ENCODE measurements around the gene PRKAB1.

PRKAB1 gene

DNA sequence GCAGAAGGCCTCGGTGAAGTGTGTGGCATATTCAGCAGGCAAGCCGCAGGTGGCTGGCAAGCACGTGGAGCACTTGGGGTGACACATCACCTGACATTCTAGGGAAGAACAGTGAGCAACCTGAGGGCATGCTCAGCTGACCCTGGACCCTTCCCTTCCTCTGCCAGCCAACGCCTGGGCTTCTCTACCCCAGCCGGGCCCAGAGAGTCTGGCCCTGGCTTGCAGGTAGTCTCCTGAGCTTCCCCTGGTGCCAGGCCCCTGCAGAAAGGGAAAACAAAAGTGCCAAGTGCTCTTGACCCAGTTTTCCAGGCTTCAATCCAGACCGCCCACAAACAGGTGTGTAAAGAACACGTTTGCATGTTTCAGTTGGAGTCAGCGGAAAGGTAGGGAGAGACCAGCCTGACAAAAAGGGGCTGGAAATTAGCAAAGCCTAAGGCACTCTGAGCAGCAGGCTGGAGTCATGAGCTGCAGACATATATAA lies 45.7 kb downstream of the PRKAB1 start:
- no peak overlapping the region for H2AFZ ChIP-seq (ENCODE audit: low read length)
- H3K27me3 ChIP-seq (ENCODE audit: control insufficient read depth in 3 of 3, insufficient read depth in 3 of 3, low read depth in 1 of 3, low read length in 3 of 3) = no peaks in the 10 kb centered on the region
- no peak overlapping the region for H3K4me2 ChIP-seq (ENCODE audit: insufficient read depth, low read length, poor library complexity, severe bottlenecking)
- H3K4ac ChIP-seq (ENCODE audit: low read length) = no peak overlapping the region
- no peak overlapping the region for H3K14ac ChIP-seq (ENCODE audit: low read length)
- no peak overlapping the region for H4K91ac ChIP-seq (ENCODE audit: low read depth, low read length, poor library complexity)
- no peak overlapping the region for H3K18ac ChIP-seq (ENCODE audit: low read length)
- H3K4me3 ChIP-seq (ENCODE audit: low read length in 2 of 2) = no peak overlapping the region
- H2BK120ac ChIP-seq (ENCODE audit: low read depth, low read length) = no peak overlapping the region
- peaks cover 51 to 97% of the 10 kb centered on the region in 2 donors for H3K36me3 ChIP-seq (replicated peaks in 1 of 2; ENCODE audit: control insufficient read depth in 2 of 2, insufficient read depth in 2 of 2, low read length in 2 of 2)
- no peak overlapping the region for H3K27ac ChIP-seq (replicated peaks; ENCODE audit: low read length)
- no CpG with 5 or more reads among the region's 8 CpGs for WGBS, 2 donors (ENCODE audit: extremely low coverage in 2 of 2, insufficient read length in 2 of 2, insufficient replicate concordance in 1 of 2)
- H3K4me1 ChIP-seq (ENCODE audit: control insufficient read depth in 2 of 2, insufficient read depth in 1 of 2, low read depth in 1 of 2, low read length in 2 of 2) = no peaks in the 10 kb centered on the region
- no peak overlapping the region for H4K8ac ChIP-seq (ENCODE audit: low read depth, low read length)
- H3K23ac ChIP-seq (ENCODE audit: low read depth, low read length, poor library complexity) = no peak overlapping the region
- no peak overlapping the region for H2BK5ac ChIP-seq (ENCODE audit: low read length)
- no peak overlapping the region for H2BK12ac ChIP-seq (ENCODE audit: low read length)
- H2AK5ac ChIP-seq (ENCODE audit: low read depth, low read length) = no peak overlapping the region
- H3K9ac ChIP-seq (ENCODE audit: low read depth, low read length, poor library complexity) = no peak overlapping the region
- peaks cover 0 to 7% of the 10 kb centered on the region in 2 donors for H3K9me3 ChIP-seq (replicated peaks in 1 of 2; ENCODE audit: control insufficient read depth in 2 of 2, insufficient read depth in 1 of 2, low read depth in 1 of 2, low read length in 2 of 2)
- no peak overlapping the region for H2BK15ac ChIP-seq (ENCODE audit: low read length)
- no peak for DNase-seq (ENCODE audit: low spot score)
- no peaks in the 10 kb centered on the region for H3K79me1 ChIP-seq (ENCODE audit: low read depth, low read length)

DNA sequence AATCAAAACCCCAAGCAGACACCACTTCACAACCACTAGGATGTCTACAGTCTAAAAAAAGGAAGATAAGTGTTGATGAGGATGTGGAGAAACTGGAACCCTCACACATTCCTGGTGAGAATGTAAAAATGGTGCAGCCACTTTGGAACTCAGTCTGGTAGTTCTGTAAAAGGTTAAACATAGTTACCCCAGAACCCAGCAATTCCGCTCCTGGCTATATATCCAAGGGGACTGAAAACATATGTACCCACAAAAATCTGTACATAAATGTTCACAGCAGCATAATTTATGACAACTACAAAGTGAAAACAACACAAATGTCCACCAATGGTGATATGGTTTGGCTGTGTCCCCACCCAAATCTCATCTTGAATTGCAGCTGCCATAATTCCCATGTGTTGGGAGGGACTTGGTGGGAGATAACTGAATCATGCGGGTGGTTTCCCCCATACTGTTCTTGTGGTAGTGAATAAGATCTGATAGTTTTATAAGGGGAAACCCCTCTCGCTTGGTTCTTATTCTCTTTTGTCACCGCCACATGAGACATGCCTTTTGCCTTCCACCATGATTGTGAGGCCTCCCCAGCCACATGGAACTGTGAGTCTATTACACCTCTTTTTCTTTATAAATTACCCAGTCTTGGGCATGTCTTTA lies 46.8 kb downstream of the PRKAB1 start:
- no CpG with 5 or more reads among the region's 4 CpGs for WGBS, 2 donors (ENCODE audit: extremely low coverage in 2 of 2, insufficient read length in 2 of 2, insufficient replicate concordance in 1 of 2)
- DNase-seq (ENCODE audit: low spot score) = no peak
- H3K36me3 ChIP-seq (replicated peaks in 1 of 2; ENCODE audit: control insufficient read depth in 2 of 2, insufficient read depth in 2 of 2, low read length in 2 of 2) = peaks cover 52 to 97% of the 10 kb centered on the region in 2 donors

DNA sequence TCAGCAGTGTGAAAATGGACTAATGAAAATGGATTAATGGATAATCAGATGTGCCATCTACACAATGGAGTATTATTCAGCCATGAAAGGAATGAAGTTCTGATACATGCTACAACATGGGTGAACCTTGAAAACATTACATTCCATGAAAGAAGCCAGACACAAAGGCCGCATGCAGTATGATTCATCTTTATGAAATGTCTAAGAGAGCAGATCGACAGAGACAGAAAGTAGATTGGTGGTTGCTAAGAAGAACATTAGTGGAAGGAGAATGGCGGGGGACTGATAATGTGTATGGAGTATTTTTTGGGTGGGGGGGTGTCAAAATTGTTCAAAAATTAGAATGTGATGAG lies 47.3 kb downstream of the PRKAB1 start:
- Histone ChIP-seq H2BK15ac (ENCODE audit: low read length) (no peak overlapping the region), H3K14ac (ENCODE audit: low read length) (no peak overlapping the region), H3K9ac (ENCODE audit: low read depth, low read length, poor library complexity) (no peak overlapping the region), H4K91ac (ENCODE audit: low read depth, low read length, poor library complexity) (no peak overlapping the region), H4K8ac (ENCODE audit: low read depth, low read length) (no peak overlapping the region), H2BK12ac (ENCODE audit: low read length) (no peak overlapping the region), H3K79me1 (ENCODE audit: low read depth, low read length) (no peaks in the 10 kb centered on the region), H3K18ac (ENCODE audit: low read length) (no peak overlapping the region), H2BK120ac (ENCODE audit: low read depth, low read length) (no peak overlapping the region), H3K27me3 (ENCODE audit: control insufficient read depth in 3 of 3, insufficient read depth in 3 of 3, low read depth in 1 of 3, low read length in 3 of 3) (no peaks in the 10 kb centered on the region), H3K23ac (ENCODE audit: low read depth, low read length, poor library complexity) (no peak overlapping the region), H3K9me3 (replicated peaks in 1 of 2; ENCODE audit: control insufficient read depth in 2 of 2, insufficient read depth in 1 of 2, low read depth in 1 of 2, low read length in 2 of 2) (peaks cover 0 to 7% of the 10 kb centered on the region in 2 donors), H2AFZ (ENCODE audit: low read length) (no peak overlapping the region), H2BK5ac (ENCODE audit: low read length) (no peak overlapping the region), H2AK5ac (ENCODE audit: low read depth, low read length) (no peak overlapping the region), H3K36me3 (replicated peaks in 1 of 2; ENCODE audit: control insufficient read depth in 2 of 2, insufficient read depth in 2 of 2, low read length in 2 of 2) (peaks cover 49 to 97% of the 10 kb centered on the region in 2 donors), H3K4me2 (ENCODE audit: insufficient read depth, low read length, poor library complexity, severe bottlenecking) (no peak overlapping the region), H3K27ac (replicated peaks; ENCODE audit: low read length) (no peak overlapping the region), H3K4me1 (ENCODE audit: control insufficient read depth in 2 of 2, insufficient read depth in 1 of 2, low read depth in 1 of 2, low read length in 2 of 2) (no peaks in the 10 kb centered on the region), H3K4ac (ENCODE audit: low read length) (no peak overlapping the region), H3K4me3 (ENCODE audit: low read length in 2 of 2) (no peak overlapping the region)
- WGBS, 2 donors (ENCODE audit: extremely low coverage in 2 of 2, insufficient read length in 2 of 2, insufficient replicate concordance in 1 of 2) = no CpG with 5 or more reads among the region's 3 CpGs
- no peak for DNase-seq (ENCODE audit: low spot score)

More for the DNA sequence above, 46.8 kb downstream of the PRKAB1 start:
- no peak overlapping the region for H2AFZ ChIP-seq (ENCODE audit: low read length)
- H3K27me3 ChIP-seq (ENCODE audit: control insufficient read depth in 3 of 3, insufficient read depth in 3 of 3, low read depth in 1 of 3, low read length in 3 of 3) = no peaks in the 10 kb centered on the region
- no peak overlapping the region for H2BK120ac ChIP-seq (ENCODE audit: low read depth, low read length)
- no peak overlapping the region for H3K4me3 ChIP-seq (ENCODE audit: low read length in 2 of 2)
- no peak overlapping the region for H3K9ac ChIP-seq (ENCODE audit: low read depth, low read length, poor library complexity)
- H3K23ac ChIP-seq (ENCODE audit: low read depth, low read length, poor library complexity) = no peak overlapping the region
- H3K4me1 ChIP-seq (ENCODE audit: control insufficient read depth in 2 of 2, insufficient read depth in 1 of 2, low read depth in 1 of 2, low read length in 2 of 2) = no peaks in the 10 kb centered on the region
- no peak overlapping the region for H2BK5ac ChIP-seq (ENCODE audit: low read length)
- H3K79me1 ChIP-seq (ENCODE audit: low read depth, low read length) = no peaks in the 10 kb centered on the region
- no peak overlapping the region for H4K8ac ChIP-seq (ENCODE audit: low read depth, low read length)
- no peak overlapping the region for H4K91ac ChIP-seq (ENCODE audit: low read depth, low read length, poor library complexity)
- H3K9me3 ChIP-seq (replicated peaks in 1 of 2; ENCODE audit: control insufficient read depth in 2 of 2, insufficient read depth in 1 of 2, low read depth in 1 of 2, low read length in 2 of 2) = peaks cover 0 to 7% of the 10 kb centered on the region in 2 donors
- no peak overlapping the region for H3K27ac ChIP-seq (replicated peaks; ENCODE audit: low read length)
- no peak overlapping the region for H3K18ac ChIP-seq (ENCODE audit: low read length)
- no peak overlapping the region for H2BK15ac ChIP-seq (ENCODE audit: low read length)
- no peak overlapping the region for H2AK5ac ChIP-seq (ENCODE audit: low read depth, low read length)
- H3K14ac ChIP-seq (ENCODE audit: low read length) = no peak overlapping the region
- no peak overlapping the region for H3K4me2 ChIP-seq (ENCODE audit: insufficient read depth, low read length, poor library complexity, severe bottlenecking)
- H2BK12ac ChIP-seq (ENCODE audit: low read length) = no peak overlapping the region
- H3K4ac ChIP-seq (ENCODE audit: low read length) = no peak overlapping the region

DNA sequence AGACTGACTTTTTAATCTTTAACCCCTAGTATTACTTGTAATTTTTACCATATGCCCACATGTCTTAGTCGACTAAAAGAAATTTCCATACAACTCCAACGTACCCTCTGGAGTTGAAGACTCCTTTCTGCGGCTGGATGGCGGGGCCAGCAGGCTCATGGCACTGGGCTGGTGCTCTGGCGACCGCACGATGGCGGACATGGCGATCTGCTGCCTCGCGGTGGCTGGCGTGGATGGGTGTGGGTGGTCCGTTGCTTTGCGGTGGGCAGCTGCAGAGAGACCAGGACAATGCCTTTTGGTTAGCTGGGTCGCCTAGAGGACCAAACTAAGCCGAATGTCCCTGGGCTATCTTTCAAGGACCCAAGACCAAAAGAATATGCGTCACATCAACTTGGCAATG lies 50.2 kb downstream of the PRKAB1 start:
- H2AFZ ChIP-seq (ENCODE audit: low read length) = no peak overlapping the region
- DNase-seq (ENCODE audit: low spot score) = no peak
- no peak overlapping the region for H2BK15ac ChIP-seq (ENCODE audit: low read length)
- no peak overlapping the region for H4K8ac ChIP-seq (ENCODE audit: low read depth, low read length)
- no peak overlapping the region for H2BK120ac ChIP-seq (ENCODE audit: low read depth, low read length)
- no peaks in the 10 kb centered on the region for H3K27me3 ChIP-seq (ENCODE audit: control insufficient read depth in 3 of 3, insufficient read depth in 3 of 3, low read depth in 1 of 3, low read length in 3 of 3)
- H2AK5ac ChIP-seq (ENCODE audit: low read depth, low read length) = no peak overlapping the region
- no peak overlapping the region for H3K4ac ChIP-seq (ENCODE audit: low read length)
- no peak overlapping the region for H3K9ac ChIP-seq (ENCODE audit: low read depth, low read length, poor library complexity)
- no peak overlapping the region for H3K27ac ChIP-seq (replicated peaks; ENCODE audit: low read length)
- no peak overlapping the region for H2BK12ac ChIP-seq (ENCODE audit: low read length)
- H3K18ac ChIP-seq (ENCODE audit: low read length) = no peak overlapping the region
- peaks cover 37 to 94% of the 10 kb centered on the region in 2 donors for H3K36me3 ChIP-seq (replicated peaks in 1 of 2; ENCODE audit: control insufficient read depth in 2 of 2, insufficient read depth in 2 of 2, low read length in 2 of 2)
- no CpG with 5 or more reads among the region's 17 CpGs for WGBS, 2 donors (ENCODE audit: extremely low coverage in 2 of 2, insufficient read length in 2 of 2, insufficient replicate concordance in 1 of 2)
- H3K79me1 ChIP-seq (ENCODE audit: low read depth, low read length) = no peaks in the 10 kb centered on the region
- no peak overlapping the region for H2BK5ac ChIP-seq (ENCODE audit: low read length)
- H3K4me3 ChIP-seq (ENCODE audit: low read length in 2 of 2) = no peak overlapping the region
- H3K23ac ChIP-seq (ENCODE audit: low read depth, low read length, poor library complexity) = no peak overlapping the region
- peaks cover 0 to 7% of the 10 kb centered on the region in 2 donors for H3K9me3 ChIP-seq (replicated peaks in 1 of 2; ENCODE audit: control insufficient read depth in 2 of 2, insufficient read depth in 1 of 2, low read depth in 1 of 2, low read length in 2 of 2)
- H3K14ac ChIP-seq (ENCODE audit: low read length) = no peak overlapping the region
- no peaks in the 10 kb centered on the region for H3K4me1 ChIP-seq (ENCODE audit: control insufficient read depth in 2 of 2, insufficient read depth in 1 of 2, low read depth in 1 of 2, low read length in 2 of 2)
- H4K91ac ChIP-seq (ENCODE audit: low read depth, low read length, poor library complexity) = no peak overlapping the region
- H3K4me2 ChIP-seq (ENCODE audit: insufficient read depth, low read length, poor library complexity, severe bottlenecking) = no peak overlapping the region

Data from neuronal stem cell (in vitro differentiated cells).